K562 (cell line): ENCODE results near the gene CACNA2D3. TPM values are rescaled to one million over a fixed set of nuclear protein-coding genes. Genes with fewer than 3 reads are reported as not detected.

Experiments used
- ATAC-seq: fragments of 200-7000 bp; cut with Tn5 transposase; 3 replicates; pipeline ENCODE4 v1.9.1; 2020; ENCODE audit warnings: moderate library complexity
- BruUV-seq: library from RNA; stranded (reverse); fragments of 400-500 nt; replicated peaks from 2 replicates; lab custom pipeline; 2021; lab: Mats Ljungman, UMichigan
- CTCF ChIA-PET: fragments of 300-600 bp; formaldehyde crosslinking; extraction: SDS; loops from one replicate; lab custom pipeline; 2021; ENCODE audit warnings: low intra/inter-chr PET ratio; lab: Yijun Ruan, JAX
- POLR2A ChIA-PET: fragments of 300-600, 350-650 bp; sonication (Branson Sonifier 250); formaldehyde crosslinking; extraction: SDS; loops from one replicate; lab custom pipeline; 2021; ENCODE audit warnings: antibody characterized with exemption, inconsistent platforms; lab: Yijun Ruan, JAX
- DNase-seq, 4 experiments: peaks; one replicate each; pipeline versions ENCODE4 v3.0.0 to v3.0.0-alpha.2; 2011 to 2018; ENCODE audit warnings: low spot score in 3 of 4, mixed read lengths in 3 of 4; ENCODE audit errors: extremely low read depth in 1 of 4
- FAIRE-seq: peaks from 2 replicates; lab custom pipeline; 2011; peaks lifted over from hg19 to GRCh38; lab: Jason Lieb, UNC
- H2AFZ ChIP-seq: 2 replicates; pipeline ENCODE4 v1.6.0; 2011; ENCODE audit warnings: low read depth, low read length, control low read depth, inconsistent platforms
- H3K27ac ChIP-seq: fragments of 200-600 bp; 3 replicates; pipeline ENCODE4 v1.8.0; 2011; ENCODE audit warnings: low read depth, mild to moderate bottlenecking, control low read depth, inconsistent platforms, low read length, moderate library complexity, mixed read lengths; ENCODE audit errors: extremely low read depth
- H3K27me3 ChIP-seq, 2 experiments: fragments of 300-600 bp in 1 of 2; 2 replicates in 1 of 2; 3 replicates in 1 of 2; pipeline versions ENCODE4 v1.6.0 to v1.8.0; 2011; ENCODE audit warnings: inconsistent platforms in 2 of 2, low read length in 2 of 2, mild to moderate bottlenecking in 1 of 2, mixed read lengths in 1 of 2, moderate library complexity in 1 of 2; ENCODE audit not compliant: control insufficient read depth in 2 of 2, insufficient read depth in 2 of 2
- H3K36me3 ChIP-seq: fragments of 300-600 bp; 3 replicates; pipeline ENCODE4 v1.8.0; 2011; ENCODE audit warnings: mild to moderate bottlenecking, low read length, inconsistent platforms; ENCODE audit not compliant: control insufficient read depth, insufficient read depth
- H3K4me1 ChIP-seq, 2 experiments: fragments of 200-600 bp in 1 of 2; replicated peaks in 1 of 2; 2 replicates in 1 of 2; 3 replicates in 1 of 2; pipeline versions ENCODE4 v1.5.1 to v1.8.0; 2011; ENCODE audit warnings: inconsistent platforms in 2 of 2, low read length in 2 of 2, mild to moderate bottlenecking in 1 of 2, mixed read lengths in 1 of 2, moderate library complexity in 1 of 2; ENCODE audit not compliant: control insufficient read depth in 2 of 2, insufficient read depth in 2 of 2
- H3K4me2 ChIP-seq: 2 replicates; pipeline ENCODE4 v1.6.1; 2011; ENCODE audit warnings: low read length, control low read depth, inconsistent platforms, mixed read lengths; ENCODE audit not compliant: insufficient read depth
- H3K4me3 ChIP-seq: fragments of 200-600 bp; sonication (generic), shearing (Covaris generic); 2 replicates; pipeline ENCODE4 v1.5.1; 2016; ENCODE audit warnings: control low read depth, inconsistent platforms
- H3K79me2 ChIP-seq: fragments of 200-600 bp; 3 replicates; pipeline ENCODE4 v1.8.0; 2011; ENCODE audit warnings: low read length, inconsistent platforms; ENCODE audit not compliant: control insufficient read depth, insufficient read depth
- H3K9ac ChIP-seq, 2 experiments: 2 replicates each; pipeline versions ENCODE4 v1.6.0 to v1.6.1; 2011; ENCODE audit warnings: low read depth in 2 of 2, low read length in 2 of 2, control low read depth in 1 of 2, inconsistent platforms in 1 of 2, mild to moderate bottlenecking in 1 of 2, mixed read lengths in 1 of 2; ENCODE audit not compliant: insufficient read depth in 1 of 2
- H3K9me1 ChIP-seq: one replicate; pipeline ENCODE4 v1.6.0; 2011; ENCODE audit warnings: inconsistent platforms, mild to moderate bottlenecking, low read length, moderate library complexity; ENCODE audit not compliant: control insufficient read depth, insufficient read depth
- H3K9me3 ChIP-seq: replicated peaks from 2 replicates; pipeline ENCODE4 v1.5.1; 2011; ENCODE audit warnings: low read depth, low read length, inconsistent platforms; ENCODE audit not compliant: control insufficient read depth, insufficient read depth
- H4K20me1 ChIP-seq: replicated peaks from 2 replicates; pipeline ENCODE4 v1.6.1; 2011; ENCODE audit warnings: low read length, inconsistent platforms, mixed read lengths; ENCODE audit not compliant: control insufficient read depth, insufficient read depth
- ARID3A ChIP-seq: IDR thresholded peaks from 2 replicates; pipeline ENCODE4 v1.6.1; 2012; ENCODE audit warnings: low read depth, low read length, improper control_type of control experiment, borderline replicate concordance
- CAMTA2 ChIP-seq: fragments of 250-450 bp; sonication (Bioruptor Pico); conservative IDR thresholded peaks from 2 replicates; pipeline ENCODE4 v1.5.1; 2022
- CHD1 ChIP-seq: fragments of 200-600 bp; sonication (generic); IDR thresholded peaks from one replicate; pipeline ENCODE4 v1.6.1; 2012; ENCODE audit warnings: mild to moderate bottlenecking, moderate library complexity, low read length, inconsistent platforms
- GATA2 ChIP-seq: sonication (generic); formaldehyde crosslinking; IDR thresholded peaks from 2 replicates; pipeline ENCODE4 v1.4.0; 2020; ENCODE audit warnings: mild to moderate bottlenecking, missing genetic modification reagents
- JUND ChIP-seq, 2 experiments: IDR thresholded peaks; 2 replicates in 1 of 2; 3 replicates in 1 of 2; pipeline ENCODE4 v1.6.1; 2011; ENCODE audit warnings: borderline replicate concordance in 2 of 2, low read depth in 2 of 2, low read length in 2 of 2, improper control_type of control experiment in 1 of 2, missing biosample characterization in 1 of 2, missing genetic modification characterization in 1 of 2, missing genetic modification reagents in 1 of 2
- MAFG ChIP-seq: fragments of 450-650 bp; conservative IDR thresholded peaks from 2 replicates; pipeline ENCODE4 v1.6.1; 2016; ENCODE audit warnings: missing genetic modification characterization, missing compliant biosample characterization
- MED1 ChIP-seq: sonication (generic); formaldehyde crosslinking; IDR thresholded peaks from 2 replicates; pipeline ENCODE4 v1.8.1; 2023; ENCODE audit warnings: missing genetic modification reagents, borderline replicate concordance
- PCBP1 ChIP-seq: fragments of 200-400 bp; formaldehyde crosslinking; IDR thresholded peaks from 2 replicates; pipeline ENCODE4 v1.6.1; 2018; ENCODE audit warnings: mild to moderate bottlenecking, low read depth, low read length; ENCODE audit not compliant: poor library complexity, severe bottlenecking
- PHTF2 ChIP-seq: fragments of 250-450 bp; sonication (Bioruptor Pico); IDR thresholded peaks from 2 replicates; pipeline ENCODE4 v1.5.0; 2021; ENCODE audit warnings: mild to moderate bottlenecking
- POU5F1 ChIP-seq: fragments of 150-350 bp; IDR thresholded peaks from 2 replicates; pipeline ENCODE4 v1.6.1; 2014; ENCODE audit warnings: borderline replicate concordance, low read length, low read depth, mild to moderate bottlenecking; ENCODE audit not compliant: partially characterized antibody
- SMARCB1 ChIP-seq: IDR thresholded peaks from 2 replicates; pipeline ENCODE4 v1.6.1; 2011; ENCODE audit warnings: improper control_type of control experiment, low read depth; ENCODE audit not compliant: insufficient read length
- SNRNP70 ChIP-seq: fragments of 200-400 bp; formaldehyde crosslinking; optimal IDR thresholded peaks from 2 replicates; pipeline ENCODE3; 2017; ENCODE audit warnings: low read depth, low read length
- U2AF1 ChIP-seq: fragments of 200-400 bp; formaldehyde crosslinking; optimal IDR thresholded peaks from 2 replicates; pipeline ENCODE3; 2017; ENCODE audit warnings: mild to moderate bottlenecking, low read depth, low read length, moderate library complexity
- XRCC4 ChIP-seq: IDR thresholded peaks from one replicate; pipeline ENCODE4 v1.6.1; 2011; ENCODE audit not compliant: insufficient read depth, insufficient read length; ENCODE audit errors: extremely low read depth
- ZFP30 ChIP-seq: fragments of 250-450 bp; sonication (Bioruptor Pico); IDR thresholded peaks from 2 replicates; pipeline ENCODE4 v1.8.0; 2022; ENCODE audit warnings: moderate library complexity, mild to moderate bottlenecking, inconsistent platforms, borderline replicate concordance
- ZNF436 ChIP-seq: fragments of 250-450, 450-650 bp; sonication (Bioruptor Pico); formaldehyde crosslinking; IDR thresholded peaks from 2 replicates; pipeline ENCODE4 v1.7.0; 2020; ENCODE audit warnings: mild to moderate bottlenecking
- WGBS: fragments of 100-300 bp; shearing (Covaris generic); methylation state at CpG from one replicate; pipeline ENCODE4 v1.1.6; 2016; ENCODE audit warnings: low coverage, mixed read lengths; ENCODE audit not compliant: insufficient coverage; ENCODE audit errors: missing lambda C conversion rate; 5-methylcytosine and 5-hydroxymethylcytosine counted together
- in situ Hi-C: fragments of 300-500 bp; cut with MboI; formaldehyde crosslinking; loops from 4 replicates; pipeline ENCODE4 v1.15.0; 2018; ENCODE audit warnings: inconsistent platforms, mixed read lengths
- intact Hi-C: fragments of 100-400 bp; cut with micrococcal nuclease; formaldehyde crosslinking; loops from 2 replicates; pipeline ENCODE4 v1.14.2; 2022
- polyA plus RNA-seq, 8 experiments: library from polyadenylated mRNA; depleted of rRNA in 4 of 8; stranded (reverse) in 5 of 8; unstranded in 3 of 8; fragments of >200 nt; fragmentation: Nextera tagmentation in 2 of 8; fragmentation: Illumina TruSeq in 1 of 8; extraction: Ambion mirVana in 2 of 8; extraction: Trizol in 1 of 8; gene quantifications; 2 replicates each; pipeline versions ENCODE4 v1.2.1 to v1.2.3, GENCODE V29; 2011 to 2014; ENCODE audit warnings: inconsistent platforms in 1 of 8, missing spikeins in 1 of 8
- total RNA-seq, 7 experiments: library from RNA; depleted of rRNA in 6 of 7; stranded (reverse); fragments of >200 nt in 6 of 7; fragmentation: Illumina TruSeq in 2 of 7; extraction: Trizol in 2 of 7; gene quantifications; 2 replicates each; pipeline versions ENCODE4 v1.2.1 to v1.2.3, GENCODE V29; 2011 to 2021; ENCODE audit warnings: low replicate concordance in 1 of 7

Gene CACNA2D3
- total and polyA plus RNA-seq, 9 of the 15 experiments (the other 6 are each of a cell fraction or from before 2014, with no cell fraction given) = 0.01 TPM; not detected in 8

DNA sequence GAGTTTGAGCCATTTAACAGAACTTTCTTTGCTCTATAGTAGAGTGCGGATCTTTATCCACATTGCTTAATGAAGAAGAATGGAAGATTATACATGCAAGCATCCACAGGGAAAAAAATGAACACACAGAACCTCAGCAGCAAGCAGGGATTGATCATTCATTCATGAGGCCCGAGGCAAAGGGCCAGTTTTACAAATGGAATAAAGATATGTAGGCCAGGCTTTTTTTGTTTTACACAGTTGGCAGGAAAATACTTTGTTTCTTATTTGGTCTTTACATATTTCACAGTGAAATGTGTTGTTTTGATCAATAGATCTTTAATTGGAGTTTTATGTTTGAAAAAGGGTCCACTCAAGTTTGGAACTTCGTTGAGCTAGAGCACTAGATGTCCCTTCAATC lies 688.0 kb downstream of the CACNA2D3 start:
- Histone ChIP-seq H3K79me2 (no peaks in the 10 kb centered on the region), H2AFZ (no peak overlapping the region), H3K9ac (no peak overlapping the region), H3K27me3 (no peaks in the 10 kb centered on the region), H3K36me3 (no peaks in the 10 kb centered on the region), H4K20me1 (no peaks in the 10 kb centered on the region), H3K4me2 (no peak overlapping the region), H3K27ac (no peak overlapping the region), H3K9me3 (no peaks in the 10 kb centered on the region), H3K4me3 (no peak overlapping the region), H3K9me1 (no peaks in the 10 kb centered on the region), H3K4me1 (no peaks in the 10 kb centered on the region)
- no peak for ATAC-seq
- no TSS peak for BruUV-seq
- WGBS = 0% methylated on average over 3 of the region's 3 CpGs
- in situ Hi-C loops = no loop called here
- no peak for FAIRE-seq
- POLR2A ChIA-PET = no interaction called here
- DNase-seq = no peak
- CTCF ChIA-PET = no interaction called here
- TF ChIP-seq SMARCB1 (no peak), CAMTA2 (CRISPR knock-in tag) (no peak), PHTF2 (CRISPR knock-in tag) (no peak), MED1 (no peak), SNRNP70 (no peak), CHD1 (no peak), XRCC4 (no peak), ZFP30 (CRISPR knock-in tag) (no peak), U2AF1 (no peak), POU5F1 (no peak), JUND (IDR thresholded peaks at IDR 0.05; ENCODE audit: borderline replicate concordance, low read depth, low read length) (no peak), JUND (tag; IDR thresholded peaks at IDR 0.05; ENCODE audit: borderline replicate concordance, low read depth, low read length) (no peak), ARID3A (no peak), GATA2 (CRISPR knock-in tag) (no peak), PCBP1 (no peak), MAFG (no peak), ZNF436 (CRISPR knock-in tag) (no peak)
- intact Hi-C loops = no loop called here
